Activated CD8-positive, alpha-beta memory T cell treated with anti-CD3 and anti-CD28 coated beads, Interleukin-2, amount 50 U/mL, for 24 hours (primary cell): ENCODE measurements around the gene ACAD11.

ENCODE experiments used
- DNase-seq: peaks from one replicate; pipeline ENCODE4 v3.0.0-alpha.2; 2020; ENCODE audit errors: extremely low read depth

Gene ACAD11

DNA sequence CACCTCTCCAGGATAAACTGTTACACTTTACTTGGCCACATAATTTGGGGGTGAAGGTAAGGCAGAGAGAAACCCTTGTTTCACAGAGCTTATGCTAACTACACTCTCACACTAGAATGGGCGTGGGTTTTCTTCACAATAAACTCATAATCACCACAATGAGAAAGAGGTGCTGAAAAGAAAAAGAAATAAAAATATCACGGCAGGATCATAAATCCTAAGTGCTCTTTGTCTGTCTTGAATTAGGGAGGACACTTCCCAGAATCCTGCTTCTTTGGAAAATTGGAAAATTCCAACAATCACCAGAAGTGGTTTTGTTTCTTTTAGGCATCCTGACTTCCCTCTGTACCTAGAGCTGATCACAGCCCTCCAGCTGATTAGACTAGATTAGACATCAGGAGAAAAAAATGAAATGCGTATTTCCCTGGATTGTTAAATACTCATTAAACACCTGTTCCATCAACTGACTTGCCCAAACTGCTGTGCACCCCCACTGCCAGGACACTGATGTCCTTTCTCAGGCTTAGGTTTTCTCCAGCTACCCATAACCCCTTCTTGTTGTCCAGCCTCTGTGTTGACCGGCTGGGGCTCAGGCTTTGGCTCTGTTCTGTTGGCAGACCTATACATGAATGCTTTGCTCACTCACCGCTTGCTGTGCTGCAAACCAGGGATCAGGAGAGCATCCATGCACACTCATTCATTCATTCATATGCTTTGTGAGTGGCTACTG, 104.1 kb downstream of the ACAD11 start:
- no peak for DNase-seq

DNA sequence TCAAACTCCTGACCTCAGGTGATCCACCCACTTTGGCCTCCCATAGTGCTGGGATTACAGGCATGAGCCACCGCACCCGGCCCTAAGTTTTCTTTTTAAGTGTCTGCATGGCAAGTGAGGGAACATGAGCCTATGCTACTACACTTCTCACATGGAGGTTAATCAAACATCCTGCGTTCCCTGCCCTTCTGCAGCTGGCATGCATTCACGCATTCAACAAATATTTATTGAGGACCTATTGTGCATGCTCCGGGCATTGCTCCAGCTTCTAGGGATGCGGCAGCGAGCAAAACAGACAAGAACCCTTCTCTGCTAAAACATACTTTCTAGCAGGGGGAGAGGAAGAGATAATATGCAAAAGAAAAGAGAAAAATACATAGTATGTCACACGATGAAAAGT, 105.2 kb downstream of the ACAD11 start:
- DNase-seq = no peak

DNA sequence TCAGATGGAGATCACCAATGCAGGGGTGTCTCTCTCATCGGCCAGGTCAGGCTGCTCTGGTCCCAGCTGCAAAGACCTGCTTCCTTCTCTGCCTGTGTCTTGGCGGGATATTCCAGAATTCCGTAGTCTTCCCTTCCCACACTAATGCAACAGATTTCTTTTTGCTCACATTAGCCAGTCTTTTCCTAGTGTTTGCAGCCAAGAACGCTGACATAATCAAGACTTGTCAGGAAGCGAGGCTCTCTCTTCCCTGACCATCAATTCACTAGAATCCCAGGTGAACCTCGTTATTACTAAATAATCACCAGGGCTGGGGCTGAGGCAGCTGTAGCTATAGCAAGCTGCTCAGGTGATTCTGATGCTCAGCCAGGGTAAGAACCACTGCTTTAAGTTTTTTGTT, 105.8 kb downstream of the ACAD11 start:
- DNase-seq = no peak

DNA sequence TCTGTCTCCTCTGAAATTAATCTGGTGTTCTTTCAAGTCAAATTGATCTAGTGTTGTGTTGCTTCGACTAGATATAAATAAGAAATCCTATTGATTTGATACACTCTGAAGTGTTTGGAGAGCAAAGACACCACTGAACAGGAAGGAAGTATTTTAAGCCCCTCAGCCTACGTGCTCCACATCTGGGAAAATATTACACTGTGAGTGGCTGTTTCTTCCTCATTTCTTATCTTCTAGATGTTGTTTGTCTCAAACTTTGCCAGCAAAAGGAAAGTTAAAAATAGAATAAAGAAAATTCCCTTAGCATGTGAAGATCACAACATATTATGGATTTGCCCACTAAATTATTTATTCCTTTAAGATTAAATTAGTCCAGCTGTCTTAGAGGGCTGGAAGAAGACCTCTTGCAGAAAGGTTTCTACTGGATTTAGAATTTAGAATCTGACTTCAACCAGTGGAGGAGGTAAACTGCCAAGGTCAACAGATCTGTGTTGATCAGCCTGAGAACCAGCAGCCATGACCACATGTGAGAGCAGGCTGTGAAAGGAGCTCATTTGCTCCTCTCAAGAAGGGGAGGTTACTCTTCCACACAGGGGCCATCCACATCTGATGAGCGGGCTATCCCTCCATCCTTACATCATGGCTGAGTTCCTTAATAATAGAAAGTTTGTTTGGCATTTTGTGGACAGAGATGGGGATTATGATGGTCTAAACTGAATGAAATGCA, 108.9 kb downstream of the ACAD11 start:
- no peak for DNase-seq

DNA sequence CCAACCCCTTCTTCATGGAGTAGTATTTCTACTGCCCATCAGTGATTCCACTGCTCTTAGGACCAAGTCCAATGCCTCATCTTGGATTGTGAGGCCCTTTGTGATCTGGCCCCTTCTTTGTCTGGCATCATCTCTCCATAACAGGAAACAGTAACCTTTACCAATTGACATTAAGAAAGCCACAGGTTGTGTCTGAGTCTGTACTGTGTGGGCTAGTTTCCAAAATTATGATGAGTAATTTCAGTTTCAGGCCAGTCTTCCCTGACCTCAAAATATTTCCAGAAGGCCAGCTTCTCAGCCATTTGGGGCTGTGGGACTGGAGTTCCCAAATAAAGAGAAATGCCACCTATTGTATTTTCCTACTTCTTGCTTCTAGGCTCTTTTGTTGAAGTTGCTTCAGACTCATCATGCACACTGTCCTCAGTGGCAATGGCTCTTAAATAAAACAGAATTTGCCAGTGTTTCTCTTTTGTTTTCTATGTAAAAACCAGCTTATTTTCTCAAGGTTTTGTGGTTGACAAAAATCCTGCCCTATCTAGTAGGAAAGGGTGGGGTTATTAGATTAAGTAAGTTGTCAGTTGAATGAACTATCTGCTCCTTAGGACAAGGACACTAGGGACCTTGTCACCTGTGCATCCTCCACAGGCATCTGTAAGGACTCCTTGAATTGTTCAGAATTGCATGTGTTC, 109.6 kb downstream of the ACAD11 start:
- DNase-seq = no peak

DNA sequence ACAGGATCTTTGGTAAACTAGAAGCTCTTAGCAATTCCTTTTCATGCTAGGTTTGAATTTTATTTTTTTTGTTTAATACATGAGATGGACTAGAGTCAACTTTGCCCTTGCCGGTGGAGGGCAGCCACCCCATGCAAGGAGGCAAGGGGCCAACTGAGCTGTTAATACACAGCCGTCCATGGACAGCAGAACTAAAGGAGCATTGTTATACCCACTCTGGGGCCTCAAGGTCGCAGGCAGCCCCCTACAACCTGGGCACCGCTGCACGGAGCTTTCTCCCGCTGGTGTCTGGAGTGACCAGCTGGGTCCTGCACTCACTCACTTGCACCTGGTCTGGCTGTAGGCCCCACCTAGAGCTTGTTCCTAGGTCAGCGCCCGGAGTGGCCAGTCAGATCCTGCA, 110.4 kb downstream of the ACAD11 start:
- DNase-seq = no peak

DNA sequence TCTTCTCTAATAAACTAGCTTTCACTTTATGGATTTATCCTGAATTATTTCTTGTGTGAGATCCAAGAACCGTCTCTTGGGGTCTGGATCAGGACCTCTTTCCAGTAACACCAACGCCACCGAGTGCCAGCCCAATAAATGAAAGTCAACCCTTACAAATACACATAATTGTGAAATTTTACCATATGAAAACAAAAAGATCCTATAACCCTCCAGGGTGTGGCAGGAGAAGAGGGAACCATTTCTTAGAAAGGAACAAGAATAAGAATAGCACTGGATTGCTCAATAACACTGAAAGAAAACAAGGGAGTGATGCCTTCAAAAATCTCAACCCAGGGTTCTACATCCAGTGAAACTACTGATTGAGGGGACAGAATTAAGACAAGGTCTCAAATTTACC, 114.1 kb downstream of the ACAD11 start:
- no peak for DNase-seq

DNA sequence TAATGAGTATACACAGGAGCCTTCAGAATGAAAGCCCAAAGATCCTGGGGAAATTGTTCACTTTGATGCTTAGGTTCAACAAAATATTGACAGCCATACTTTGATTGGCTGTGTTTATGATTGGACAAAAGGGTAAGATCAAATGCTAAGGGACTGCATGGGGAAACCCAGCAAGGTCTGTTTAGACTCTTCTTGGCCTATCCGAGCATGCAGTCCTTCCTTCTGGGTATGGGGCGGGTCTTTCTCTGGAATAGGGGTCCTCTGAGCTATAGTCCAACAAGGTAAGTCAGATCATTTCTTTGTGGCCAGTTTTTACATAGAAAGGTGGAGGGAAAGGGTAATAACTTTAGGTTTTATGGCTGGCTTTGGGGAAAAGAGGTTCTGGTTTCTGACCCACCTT, 115.5 kb downstream of the ACAD11 start:
- DNase-seq = no peak

DNA sequence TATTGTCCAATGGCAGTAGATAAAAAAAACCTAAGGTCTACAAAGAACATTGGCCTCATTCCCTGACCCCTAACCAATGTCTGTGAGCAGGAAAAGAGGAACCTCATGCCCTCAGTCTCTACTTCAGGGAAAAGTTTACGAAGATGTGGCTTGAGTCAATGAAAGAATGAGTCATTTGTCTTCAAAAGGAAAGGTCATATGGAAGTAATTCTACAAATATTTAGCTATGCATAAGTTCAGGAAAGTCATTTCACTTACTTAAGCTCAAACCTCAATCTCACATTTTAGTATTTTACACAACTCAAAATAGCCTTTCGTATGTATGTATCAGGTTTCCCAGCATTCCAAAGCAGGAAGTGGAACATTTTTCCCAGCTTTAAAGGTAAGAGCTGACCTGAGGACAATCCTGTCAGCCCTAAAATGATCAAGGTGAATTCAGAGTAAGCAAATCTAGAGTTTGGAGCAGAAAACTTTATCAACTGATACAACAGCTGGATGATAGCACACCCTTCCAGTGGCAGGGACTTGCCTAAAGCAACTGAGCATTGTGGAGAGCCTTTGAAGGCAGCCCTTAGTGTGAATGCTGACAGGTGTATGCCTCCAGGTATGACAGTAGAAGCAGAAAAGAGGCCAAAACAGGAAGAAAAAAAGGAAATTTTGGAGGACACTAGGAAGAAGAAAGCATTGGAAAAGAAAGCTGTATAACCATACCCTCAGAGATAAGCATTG, 116.4 kb downstream of the ACAD11 start:
- no peak for DNase-seq

DNA sequence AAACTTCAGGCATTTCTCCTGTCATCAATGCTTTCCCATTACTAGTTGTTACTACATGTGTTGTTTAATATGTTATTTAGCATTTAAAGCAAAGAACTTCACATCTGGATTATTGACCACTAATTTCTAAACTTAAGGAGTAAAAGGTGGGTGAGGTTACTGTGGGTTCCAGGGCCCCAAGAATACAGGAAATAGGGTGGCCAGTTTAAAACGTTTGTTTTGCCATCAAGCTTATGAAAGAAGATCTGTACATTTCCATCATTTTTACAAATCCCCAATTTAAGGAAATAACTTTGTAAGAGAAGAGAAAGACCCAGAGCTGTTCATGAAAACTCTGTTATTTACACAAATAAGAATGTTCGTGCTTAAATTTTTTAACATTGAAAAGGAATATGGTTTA, 117.0 kb downstream of the ACAD11 start:
- no peak for DNase-seq

DNA sequence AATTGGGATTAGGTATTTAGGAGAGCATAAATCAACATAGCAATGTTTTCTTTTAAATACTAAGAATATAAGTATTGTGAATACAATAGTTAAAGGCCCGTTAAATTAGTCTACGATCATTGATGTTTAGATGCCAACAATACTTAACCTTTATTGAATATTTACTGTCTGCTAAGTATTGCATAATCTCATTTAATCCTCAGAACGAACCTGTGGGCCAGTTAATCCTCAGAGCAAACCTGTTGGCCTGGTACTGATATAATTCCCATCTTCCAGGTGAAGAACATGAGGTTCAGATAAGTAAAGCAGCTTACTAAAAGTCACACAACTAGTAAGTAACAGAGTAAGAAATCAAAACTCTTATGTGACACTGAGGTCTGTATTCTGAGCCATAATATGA, 119.9 kb downstream of the ACAD11 start:
- DNase-seq = no peak

DNA sequence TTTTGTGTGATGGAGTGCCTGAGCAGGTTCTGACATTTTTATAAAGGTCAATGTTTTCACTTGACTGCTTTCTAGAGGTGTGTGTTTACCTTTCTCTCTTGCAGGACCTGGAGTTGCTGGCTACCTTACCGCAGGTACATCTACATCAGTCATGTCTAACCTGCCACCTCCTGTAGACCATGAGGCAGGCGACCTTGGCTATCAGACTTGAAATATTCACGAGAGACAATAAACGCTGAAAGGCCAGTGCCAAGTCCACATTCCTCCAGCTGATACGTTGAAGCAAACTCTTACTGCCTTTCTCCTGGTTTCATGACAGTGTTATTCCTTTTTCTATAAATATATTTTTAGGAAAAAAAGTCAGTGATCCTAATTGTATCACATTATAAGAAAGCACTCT, 121.5 kb downstream of the ACAD11 start:
- no peak for DNase-seq

DNA sequence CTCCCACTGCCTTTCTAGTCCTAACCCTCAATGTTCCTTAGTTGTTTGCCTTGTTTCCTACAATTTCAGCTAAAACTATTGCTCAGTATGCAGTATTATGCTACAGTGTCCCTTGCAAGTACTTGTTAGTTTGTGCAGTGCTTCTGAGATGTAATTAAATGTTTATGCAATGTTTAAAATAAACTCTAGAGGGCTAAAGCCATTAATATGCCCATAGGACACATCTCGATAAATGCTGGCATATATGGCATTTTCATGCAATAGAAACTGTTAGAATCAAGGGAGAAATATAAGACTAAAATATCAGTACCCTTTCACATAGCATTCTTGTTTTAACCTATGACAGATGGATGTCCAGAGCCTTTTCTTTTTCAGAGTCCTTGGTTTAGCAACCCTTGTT, 122.3 kb downstream of the ACAD11 start:
- no peak for DNase-seq

DNA sequence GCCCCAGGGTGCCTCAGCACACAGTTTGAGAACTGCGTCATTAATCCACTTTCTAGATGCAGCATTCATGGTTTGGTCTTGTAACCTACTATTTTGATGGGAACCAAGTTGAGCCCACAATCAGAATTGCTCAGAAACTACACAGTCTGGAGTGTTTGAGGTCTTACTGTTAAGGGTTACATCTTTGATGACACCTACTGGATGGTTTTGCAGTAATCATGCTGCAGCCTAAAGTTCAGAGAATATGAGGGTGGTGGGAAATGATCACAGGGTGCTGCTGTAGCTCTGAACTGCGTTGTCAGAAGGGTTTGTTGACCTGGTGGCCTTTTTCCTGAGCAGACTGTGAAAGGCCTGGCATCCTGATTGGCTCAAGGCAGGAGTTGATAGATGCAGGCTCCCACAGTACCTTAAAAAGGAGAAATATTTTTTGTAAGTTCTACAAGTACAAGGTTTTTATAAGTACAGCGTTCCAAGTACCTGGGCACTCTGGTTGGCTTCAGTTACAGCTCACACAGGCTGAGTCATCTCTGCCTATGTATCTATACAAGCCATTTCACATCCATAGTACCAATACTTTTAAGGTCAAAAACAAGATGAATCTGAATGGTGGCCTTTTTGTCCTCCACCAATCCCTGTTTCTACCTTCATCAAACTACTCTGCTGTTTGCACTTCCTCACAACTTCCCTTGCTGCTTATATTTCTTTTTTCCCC, 123.0 kb downstream of the ACAD11 start:
- DNase-seq = no peak

DNA sequence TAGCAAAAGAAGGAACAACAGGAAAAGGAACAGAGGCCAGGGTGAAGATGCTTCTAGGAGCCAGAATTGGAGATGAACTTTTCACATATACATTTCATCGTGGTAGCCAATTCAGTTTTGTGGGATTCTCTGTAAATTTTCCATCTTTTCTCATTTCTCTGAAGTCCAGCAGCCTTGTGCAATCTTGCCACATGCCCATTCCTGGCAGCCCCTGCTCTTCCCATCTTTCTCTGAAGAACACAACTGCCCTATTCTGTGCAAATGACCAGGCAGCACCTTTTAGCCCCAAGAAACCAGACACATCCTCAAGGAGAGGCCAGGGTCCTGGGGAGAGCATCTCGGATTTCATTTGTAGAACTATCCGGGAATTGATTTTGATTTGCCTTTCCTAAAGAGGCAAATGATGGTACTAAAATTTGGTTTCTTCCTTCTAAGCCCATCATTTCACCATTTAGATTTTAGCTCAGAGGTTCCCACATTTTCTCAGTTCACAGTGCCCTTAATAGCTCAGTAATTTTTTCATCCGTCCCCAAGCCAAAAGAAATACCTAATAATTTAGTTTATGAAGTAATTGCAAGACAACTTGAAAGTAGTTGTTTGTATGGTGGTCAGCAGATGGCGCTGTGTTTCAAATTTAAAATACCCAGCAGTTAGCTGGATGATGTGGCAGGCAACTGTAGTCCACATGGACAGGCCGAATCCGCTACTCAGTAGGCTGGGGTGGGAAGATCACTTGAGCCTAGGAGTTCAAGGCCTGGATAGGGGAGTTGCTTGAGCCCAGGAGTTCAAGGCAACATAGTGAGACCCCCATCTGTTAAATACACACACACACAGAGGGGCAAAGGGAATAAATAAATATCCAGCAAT, 123.8 kb downstream of the ACAD11 start:
- DNase-seq = peak; percentile 23

DNA sequence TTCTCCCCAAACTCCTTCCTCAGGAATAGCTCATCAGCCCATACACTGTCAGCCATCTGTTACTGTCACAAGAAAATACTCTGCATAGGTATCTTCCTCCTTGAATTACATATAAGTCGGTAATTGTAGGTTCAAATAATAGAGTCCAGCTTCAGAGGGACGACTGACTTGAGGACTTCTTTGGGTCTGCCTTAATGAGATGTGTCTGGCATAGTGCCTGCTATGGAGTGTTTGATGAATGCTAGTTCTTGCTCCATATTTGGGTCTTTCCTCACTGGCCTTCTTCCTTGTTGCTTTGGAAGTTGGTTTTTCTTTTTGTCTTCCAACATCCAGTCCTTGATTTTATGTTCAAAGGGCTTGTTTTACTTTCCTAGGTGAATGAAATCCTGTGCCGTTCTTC, 129.0 kb downstream of the ACAD11 start:
- DNase-seq = no peak

DNA sequence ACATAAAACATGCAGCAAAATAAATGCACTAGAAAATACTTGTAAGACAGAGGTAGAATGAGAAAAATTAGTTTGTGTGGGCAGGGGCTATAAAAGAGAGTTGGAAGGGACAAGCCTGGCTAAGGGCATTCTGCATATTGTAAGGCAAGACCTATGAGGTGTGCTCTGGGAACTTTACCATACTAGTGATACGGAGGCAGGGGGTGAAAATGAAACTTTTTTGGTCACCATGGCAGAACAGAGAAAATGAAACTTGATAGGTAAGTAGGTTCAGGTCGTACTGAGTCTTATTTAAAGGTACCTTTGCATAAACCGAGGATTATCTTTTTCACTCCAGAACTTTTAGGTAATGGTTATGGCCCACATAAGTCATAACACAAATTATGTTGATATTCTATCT, 137.3 kb downstream of the ACAD11 start:
- no peak for DNase-seq

DNA sequence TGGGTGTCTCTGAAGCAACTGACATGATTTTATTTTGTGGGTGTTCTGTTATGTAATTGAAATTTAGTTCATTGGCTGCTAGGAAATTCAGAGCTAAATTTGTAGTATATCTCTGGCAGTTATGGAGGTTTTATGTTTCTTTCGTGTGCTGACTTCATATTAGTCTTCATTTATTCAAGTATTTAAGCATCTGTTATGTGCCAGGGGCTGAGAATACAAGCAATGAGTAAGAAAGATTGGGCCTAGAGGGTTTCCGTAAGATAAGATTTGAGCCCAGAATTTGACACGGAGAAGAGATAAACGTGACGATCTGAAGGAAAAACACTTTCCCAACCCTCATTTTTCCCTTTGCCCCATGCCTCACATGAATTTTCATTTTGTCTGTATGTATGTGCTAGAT, 137.7 kb downstream of the ACAD11 start:
- DNase-seq = no peak

DNA sequence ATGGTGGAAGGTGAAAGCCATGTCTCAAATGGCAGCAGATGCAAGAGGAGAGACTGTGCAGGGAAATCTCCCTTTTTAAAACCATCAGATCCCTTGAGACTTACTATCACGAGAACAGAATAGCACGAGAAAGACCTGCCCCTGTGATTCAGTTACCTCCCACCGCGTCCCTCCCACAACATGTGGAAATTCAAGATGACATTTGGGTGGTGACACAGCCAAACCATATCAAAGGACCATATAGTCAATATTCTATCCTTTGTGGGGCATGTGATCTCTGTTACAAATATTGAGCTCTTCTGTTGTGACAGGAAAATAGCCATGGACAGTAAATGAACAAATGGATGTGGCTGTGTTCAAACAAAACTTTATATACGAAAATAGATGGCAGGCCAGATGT, 139.7 kb downstream of the ACAD11 start:
- DNase-seq = no peak

DNA sequence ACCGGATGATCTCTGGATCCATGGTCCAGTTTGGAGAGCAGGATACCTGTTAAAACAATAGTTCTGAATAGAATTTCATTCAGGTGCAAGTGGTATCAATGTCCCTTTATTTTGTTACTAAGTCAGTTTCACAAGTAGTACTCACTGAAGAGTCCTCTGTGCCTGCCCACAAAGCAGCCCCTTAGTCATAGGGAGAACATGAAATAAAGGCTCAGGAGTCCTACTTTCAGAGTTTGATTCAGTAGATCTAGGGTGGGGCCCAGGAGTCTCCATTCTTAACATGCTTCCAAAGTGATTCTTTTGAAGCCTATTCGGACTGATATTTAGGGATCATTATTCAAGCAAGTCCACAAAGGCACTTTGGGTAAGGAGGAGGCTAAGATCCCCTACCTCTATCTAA, 142.3 kb downstream of the ACAD11 start:
- DNase-seq = no peak

DNA sequence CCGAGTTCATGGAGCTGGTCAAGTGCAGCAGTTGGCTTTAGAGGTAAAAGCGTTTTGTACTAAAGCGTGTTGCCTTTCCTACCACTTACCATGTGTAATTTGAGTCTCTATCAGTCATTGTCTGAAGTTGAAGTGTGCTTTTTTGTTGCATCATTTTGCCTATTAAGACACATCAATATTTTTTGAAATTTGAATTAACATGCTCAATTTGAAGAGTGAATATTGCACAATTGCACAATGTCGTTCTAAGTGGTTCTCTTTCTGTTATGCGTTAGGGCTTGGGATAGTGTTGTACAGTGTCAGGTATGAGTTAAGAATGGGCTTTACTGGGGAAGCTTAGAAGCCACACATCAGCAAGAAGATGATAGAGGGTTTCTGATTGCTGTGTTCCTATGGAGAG, 146.6 kb downstream of the ACAD11 start:
- no peak for DNase-seq
